ENCODE measurements around the gene AFG3L2.

AFG3L2 gene

GRCh38 chr18:12287684-12288402 is 89.2 kb downstream of the AFG3L2 start:
- no peak overlapping the region for H3K4me3 ChIP-seq (ENCODE audit: low read depth, low read length)
- TF ChIP-seq MYC (IDR thresholded peaks at IDR 0.05; ENCODE audit: low read depth, low read length): no peak
- TF ChIP-seq POLR2A (IDR thresholded peaks at IDR 0.05; ENCODE audit: extremely low read depth, insufficient read length): no peak
- TF ChIP-seq MAX (IDR thresholded peaks at IDR 0.05; ENCODE audit: low read depth, low read length): no peak
- TF ChIP-seq CTCF (IDR thresholded peaks at IDR 0.05; ENCODE audit: low read depth, low read length): no peak
- no peak for DNase-seq (ENCODE audit: low read depth)

- H3K4me3 ChIP-seq (ENCODE audit: low read depth, low read length): no peak overlapping the region
- no peak for DNase-seq (ENCODE audit: low read depth)
- TF ChIP-seq MYC (IDR thresholded peaks at IDR 0.05; ENCODE audit: low read depth, low read length) (no peak), POLR2A (IDR thresholded peaks at IDR 0.05; ENCODE audit: extremely low read depth, insufficient read length) (no peak), CTCF (IDR thresholded peaks at IDR 0.05; ENCODE audit: low read depth, low read length) (no peak), MAX (IDR thresholded peaks at IDR 0.05; ENCODE audit: low read depth, low read length) (no peak)
Observed at GRCh38 chr18:12287131-12287681, 89.8 kb downstream of the AFG3L2 start.

GRCh38 chr18:12283666-12284065 is 93.4 kb downstream of the AFG3L2 start:
- TF ChIP-seq MAX (IDR thresholded peaks at IDR 0.05; ENCODE audit: low read depth, low read length): no peak
- TF ChIP-seq POLR2A (IDR thresholded peaks at IDR 0.05; ENCODE audit: extremely low read depth, insufficient read length): no peak
- no peak for TF ChIP-seq CTCF (IDR thresholded peaks at IDR 0.05; ENCODE audit: low read depth, low read length)
- TF ChIP-seq MYC (IDR thresholded peaks at IDR 0.05; ENCODE audit: low read depth, low read length): no peak
- H3K4me3 ChIP-seq (ENCODE audit: low read depth, low read length): no peak overlapping the region
- no peak for DNase-seq (ENCODE audit: low read depth)

GRCh38 chr18:12283256-12283655 is 93.8 kb downstream of the AFG3L2 start:
- H3K4me3 ChIP-seq (ENCODE audit: low read depth, low read length): no peak overlapping the region
- TF ChIP-seq POLR2A (IDR thresholded peaks at IDR 0.05; ENCODE audit: extremely low read depth, insufficient read length) (no peak), MAX (IDR thresholded peaks at IDR 0.05; ENCODE audit: low read depth, low read length) (no peak), MYC (IDR thresholded peaks at IDR 0.05; ENCODE audit: low read depth, low read length) (no peak), CTCF (IDR thresholded peaks at IDR 0.05; ENCODE audit: low read depth, low read length) (peak; percentile 28)
- DNase-seq (ENCODE audit: low read depth): peak; percentile 18

GRCh38 chr18:12282442-12283039 is 94.5 kb downstream of the AFG3L2 start:
- TF ChIP-seq MAX (IDR thresholded peaks at IDR 0.05; ENCODE audit: low read depth, low read length) (no peak), POLR2A (IDR thresholded peaks at IDR 0.05; ENCODE audit: extremely low read depth, insufficient read length) (no peak), MYC (IDR thresholded peaks at IDR 0.05; ENCODE audit: low read depth, low read length) (no peak), CTCF (IDR thresholded peaks at IDR 0.05; ENCODE audit: low read depth, low read length) (no peak)
- H3K4me3 ChIP-seq (ENCODE audit: low read depth, low read length): no peak overlapping the region
- no peak for DNase-seq (ENCODE audit: low read depth)

All from NB4 (cell line).